Stimulated activated CD4-positive, alpha-beta T cell treated with anti-CD3 and anti-CD28 coated beads, Interleukin-15, amount 100 ng/mL, for 48 hours (primary cell): Measurements from ENCODE around the gene RNF146.
"Not testable (repeated sequence)": the region's sequence is repeated elsewhere in the genome, so short reads cannot be mapped to it uniquely, and the experiment has no call there.

Source experiments
- DNase-seq, 2 donors: peaks; one replicate each; pipeline ENCODE4 v3.0.0-alpha.2; 2020; ENCODE audit warnings: low read depth in 2 of 2

RNF146 gene

GRCh38 chr6:127282184-127282583, 15.5 kb downstream of the RNF146 start:
- no peak for DNase-seq

- no peak for DNase-seq
Observed at GRCh38 chr6:127288705-127289104, 22.0 kb downstream of the RNF146 start.

- DNase-seq: no peak
Observed at GRCh38 chr6:127289934-127290333, 23.3 kb downstream of the RNF146 start.

- DNase-seq: no peak
Observed at GRCh38 chr6:127290391-127291265, 24.0 kb downstream of the RNF146 start.

GRCh38 chr6:127291495-127291894, 24.8 kb downstream of the RNF146 start:
- no peak for DNase-seq

GRCh38 chr6:127297502-127298070, 30.9 kb downstream of the RNF146 start:
- no peak for DNase-seq

GRCh38 chr6:127298475-127298874, 31.8 kb downstream of the RNF146 start:
- DNase-seq: no peak

- no peak for DNase-seq
Observed at GRCh38 chr6:127299522-127300240, 33.0 kb downstream of the RNF146 start.

- no peak for DNase-seq
Observed at GRCh38 chr6:127300411-127300810, 33.7 kb downstream of the RNF146 start.

- no peak for DNase-seq
Observed at GRCh38 chr6:127301199-127301700, 34.6 kb downstream of the RNF146 start.

GRCh38 chr6:127302728-127303660, 36.3 kb downstream of the RNF146 start:
- peak in 1 of 2 donors; percentile 33 for DNase-seq

GRCh38 chr6:127303917-127304316, 37.3 kb downstream of the RNF146 start:
- DNase-seq: no peak

GRCh38 chr6:127305741-127306140, 39.1 kb downstream of the RNF146 start:
- DNase-seq: no peak

- DNase-seq: no peak
Observed at GRCh38 chr6:127317388-127318128, 50.9 kb downstream of the RNF146 start.

- DNase-seq: no peak
Observed at GRCh38 chr6:127319686-127320085, 53.0 kb downstream of the RNF146 start.

GRCh38 chr6:127328043-127328609, 61.5 kb downstream of the RNF146 start:
- DNase-seq: no peak

GRCh38 chr6:127331256-127331655, 64.6 kb downstream of the RNF146 start:
- not testable (repeated sequence) for DNase-seq

- no peak for DNase-seq
Observed at GRCh38 chr6:127332383-127332961, 65.8 kb downstream of the RNF146 start.
